ENCODE results near the gene SCGN. TPM values are rescaled to one million over a fixed set of nuclear protein-coding genes. Genes with fewer than 3 reads are reported as not detected.

SCGN gene
- polyA plus RNA-seq, 3 donors = not detected

- no peak overlapping the region for H3K9ac ChIP-seq (ENCODE audit: insufficient read depth, low read length, poor library complexity, severe bottlenecking)
- H3K4me3 Mint-ChIP-seq = no peak overlapping the region
- no peak overlapping the region for H3K4me2 ChIP-seq (replicated peaks; ENCODE audit: extremely low read depth, low read length, poor library complexity, severe bottlenecking)
- H3K27ac ChIP-seq (ENCODE audit: low read depth in 1 of 2, low read length in 2 of 2) = no peak overlapping the region
- peaks cover 4% of the 10 kb centered on the region for H3K4me1 Mint-ChIP-seq
- WGBS (ENCODE audit: insufficient coverage) = no CpG with 5 or more reads among the region's 2 CpGs
- H3K36me3 ChIP-seq (replicated peaks in 1 of 2; ENCODE audit: control insufficient read depth in 1 of 2, insufficient read depth in 2 of 2, low read length in 2 of 2) = no peaks in the 10 kb centered on the region
- peaks cover 0 to 2% (median 0%) of the 10 kb centered on the region in 7 donors for H3K9me3 Mint-ChIP-seq
- H3K36me3 Mint-ChIP-seq = no peaks in the 10 kb centered on the region
- intact Hi-C loops (cut with micrococcal nuclease) = no loop called here
- H3K27me3 Mint-ChIP-seq (ENCODE audit: low read depth in 3 of 3) = peaks cover 2 to 4% (median 2%) of the 10 kb centered on the region in 3 donors
- peaks cover 0 to 2% of the 10 kb centered on the region in 2 donors for H3K27me3 ChIP-seq (ENCODE audit: control insufficient read depth in 2 of 2, insufficient read depth in 2 of 2, low read length in 2 of 2)
- H4K20me1 ChIP-seq (ENCODE audit: insufficient read depth, low read length) = no peaks in the 10 kb centered on the region
- DNase-seq = no peak
- TF ChIP-seq, protein P1, sequence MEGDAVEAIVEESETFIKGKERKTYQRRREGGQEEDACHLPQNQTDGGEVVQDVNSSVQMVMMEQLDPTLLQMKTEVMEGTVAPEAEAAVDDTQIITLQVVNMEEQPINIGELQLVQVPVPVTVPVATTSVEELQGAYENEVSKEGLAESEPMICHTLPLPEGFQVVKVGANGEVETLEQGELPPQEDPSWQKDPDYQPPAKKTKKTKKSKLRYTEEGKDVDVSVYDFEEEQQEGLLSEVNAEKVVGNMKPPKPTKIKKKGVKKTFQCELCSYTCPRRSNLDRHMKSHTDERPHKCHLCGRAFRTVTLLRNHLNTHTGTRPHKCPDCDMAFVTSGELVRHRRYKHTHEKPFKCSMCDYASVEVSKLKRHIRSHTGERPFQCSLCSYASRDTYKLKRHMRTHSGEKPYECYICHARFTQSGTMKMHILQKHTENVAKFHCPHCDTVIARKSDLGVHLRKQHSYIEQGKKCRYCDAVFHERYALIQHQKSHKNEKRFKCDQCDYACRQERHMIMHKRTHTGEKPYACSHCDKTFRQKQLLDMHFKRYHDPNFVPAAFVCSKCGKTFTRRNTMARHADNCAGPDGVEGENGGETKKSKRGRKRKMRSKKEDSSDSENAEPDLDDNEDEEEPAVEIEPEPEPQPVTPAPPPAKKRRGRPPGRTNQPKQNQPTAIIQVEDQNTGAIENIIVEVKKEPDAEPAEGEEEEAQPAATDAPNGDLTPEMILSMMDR (IDR thresholded peaks at IDR 0.05) = no peak
- H3K4me3 ChIP-seq (replicated peaks in 1 of 3; ENCODE audit: low read depth in 2 of 3, low read length in 3 of 3) = no peak overlapping the region
- H3K27ac Mint-ChIP-seq = no peak overlapping the region
- peaks cover 0 to 4% of the 10 kb centered on the region in 2 donors for H3K4me1 ChIP-seq (ENCODE audit: control insufficient read depth in 1 of 2, insufficient read depth in 2 of 2, low read length in 2 of 2)
- H3K9me3 ChIP-seq (replicated peaks in 1 of 2; ENCODE audit: control insufficient read depth in 1 of 2, insufficient read depth in 1 of 2, low read length in 2 of 2) = no peaks in the 10 kb centered on the region
- no peaks in the 10 kb centered on the region for H3K79me2 ChIP-seq (ENCODE audit: insufficient read depth, low read length)
- no peak overlapping the region for H2AFZ ChIP-seq (ENCODE audit: insufficient read depth, low read depth, low read length, poor library complexity, severe bottlenecking)
Observed at GRCh38 chr6:25635886-25636317, 16.1 kb upstream of the SCGN start.

DNA sequence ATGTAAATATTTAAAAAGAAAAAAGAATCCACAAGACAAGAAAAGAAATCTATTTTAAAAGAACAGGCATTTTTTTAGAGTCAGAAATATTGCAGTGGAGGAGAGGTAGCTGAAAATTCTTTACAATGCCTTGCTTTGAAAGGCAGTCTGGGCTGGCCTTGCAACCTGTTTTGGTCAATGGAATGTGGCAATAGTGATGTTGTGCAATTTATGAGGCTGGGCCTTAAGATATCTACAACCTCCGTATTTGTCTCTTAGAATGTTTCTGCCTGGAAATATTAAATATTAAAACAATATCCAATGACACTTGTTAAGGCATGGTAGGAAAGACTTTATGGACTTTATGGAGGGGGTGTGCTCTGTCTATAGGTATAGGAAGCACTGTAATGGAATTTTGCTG is 14.8 kb upstream of the SCGN start:
- no peaks in the 10 kb centered on the region for H3K36me3 ChIP-seq (replicated peaks in 1 of 2; ENCODE audit: control insufficient read depth in 1 of 2, insufficient read depth in 2 of 2, low read length in 2 of 2)
- no peak overlapping the region for H3K4me2 ChIP-seq (replicated peaks; ENCODE audit: extremely low read depth, low read length, poor library complexity, severe bottlenecking)
- H3K4me3 Mint-ChIP-seq = no peak overlapping the region
- TF ChIP-seq, protein P1 (IDR thresholded peaks at IDR 0.05) = no peak
- no peaks in the 10 kb centered on the region for H3K36me3 Mint-ChIP-seq
- H3K4me1 Mint-ChIP-seq = peaks cover 4% of the 10 kb centered on the region
- no peak overlapping the region for H3K4me3 ChIP-seq (replicated peaks in 1 of 3; ENCODE audit: low read depth in 2 of 3, low read length in 3 of 3)
- intact Hi-C loops (cut with micrococcal nuclease) = no loop called here
- no peaks in the 10 kb centered on the region for H3K79me2 ChIP-seq (ENCODE audit: insufficient read depth, low read length)
- peaks cover 0 to 6% (median 0%) of the 10 kb centered on the region in 7 donors for H3K9me3 Mint-ChIP-seq
- H2AFZ ChIP-seq (ENCODE audit: insufficient read depth, low read depth, low read length, poor library complexity, severe bottlenecking) = no peak overlapping the region
- no peak overlapping the region for H3K9ac ChIP-seq (ENCODE audit: insufficient read depth, low read length, poor library complexity, severe bottlenecking)
- no peaks in the 10 kb centered on the region for H3K9me3 ChIP-seq (replicated peaks in 1 of 2; ENCODE audit: control insufficient read depth in 1 of 2, insufficient read depth in 1 of 2, low read length in 2 of 2)
- WGBS (ENCODE audit: insufficient coverage) = no CpG with 5 or more reads among the region's 1 CpG
- peak in 1 of 3 donors; percentile 3 for DNase-seq
- H3K27me3 Mint-ChIP-seq (ENCODE audit: low read depth in 3 of 3) = peaks cover 0 to 4% (median 2%) of the 10 kb centered on the region in 3 donors
- peaks cover 0 to 6% of the 10 kb centered on the region in 2 donors for H3K27me3 ChIP-seq (ENCODE audit: control insufficient read depth in 2 of 2, insufficient read depth in 2 of 2, low read length in 2 of 2)
- H3K27ac ChIP-seq (ENCODE audit: low read depth in 1 of 2, low read length in 2 of 2) = no peak overlapping the region
- peaks cover 0 to 4% of the 10 kb centered on the region in 2 donors for H3K4me1 ChIP-seq (ENCODE audit: control insufficient read depth in 1 of 2, insufficient read depth in 2 of 2, low read length in 2 of 2)
- no peak overlapping the region for H3K27ac Mint-ChIP-seq
- no peaks in the 10 kb centered on the region for H4K20me1 ChIP-seq (ENCODE audit: insufficient read depth, low read length)

Measured in CD14-positive monocyte (primary cell).